Fibroblast of skin of left quadriceps (primary cell): ENCODE data around the gene GPR179.

Source experiments
- DNase-seq, 2 experiments: peaks; one replicate each; pipeline ENCODE4 v3.0.0-alpha.2; 2013; ENCODE audit warnings: low read depth in 2 of 2

The GPR179 gene

GRCh38 chr17:38349097-38349730 is 5.5 kb upstream of the GPR179 start:
- peak; percentile 57 to 60 for DNase-seq

GRCh38 chr17:38345743-38346142 is 2.0 kb upstream of the GPR179 start:
- DNase-seq = no peak

GRCh38 chr17:38344420-38344745 is 627 bp upstream of the GPR179 start:
- DNase-seq = no peak

GRCh38 chr17:38342886-38343607 is 709 bp downstream of the GPR179 start:
- no peak for DNase-seq

DNA sequence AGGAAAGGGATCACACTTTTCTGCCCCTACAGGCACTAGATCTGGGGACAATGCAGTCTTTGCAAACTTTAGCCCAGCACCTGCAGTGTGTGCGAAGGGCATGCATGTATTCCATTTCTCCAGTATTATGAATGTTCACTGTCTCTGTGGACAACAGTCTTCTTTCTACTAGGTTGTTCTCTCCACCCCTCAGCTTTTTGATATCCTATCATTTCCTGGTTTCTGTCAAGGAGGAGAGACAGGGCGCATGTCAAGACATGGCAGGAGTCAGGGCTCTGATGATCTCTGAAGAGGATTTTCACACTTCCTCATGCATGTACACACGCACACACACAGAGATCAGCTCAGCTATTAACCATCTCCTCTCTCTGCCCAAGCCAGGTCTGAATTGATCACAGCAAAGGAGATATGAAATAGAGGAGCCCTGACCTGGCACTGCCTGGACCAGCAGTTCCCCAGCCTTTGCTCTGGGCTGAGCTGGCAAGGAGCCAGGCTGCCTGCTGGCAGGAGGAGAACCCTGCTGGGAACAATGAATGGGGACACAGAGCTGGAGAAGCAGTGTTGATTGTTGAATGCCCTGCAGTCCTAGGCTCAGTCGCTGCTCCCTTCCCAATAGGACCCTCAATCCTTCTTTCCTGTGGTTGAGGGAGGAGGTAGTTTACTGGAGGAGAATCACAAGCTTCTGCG is 2.6 kb downstream of the GPR179 start:
- no peak for DNase-seq

DNA sequence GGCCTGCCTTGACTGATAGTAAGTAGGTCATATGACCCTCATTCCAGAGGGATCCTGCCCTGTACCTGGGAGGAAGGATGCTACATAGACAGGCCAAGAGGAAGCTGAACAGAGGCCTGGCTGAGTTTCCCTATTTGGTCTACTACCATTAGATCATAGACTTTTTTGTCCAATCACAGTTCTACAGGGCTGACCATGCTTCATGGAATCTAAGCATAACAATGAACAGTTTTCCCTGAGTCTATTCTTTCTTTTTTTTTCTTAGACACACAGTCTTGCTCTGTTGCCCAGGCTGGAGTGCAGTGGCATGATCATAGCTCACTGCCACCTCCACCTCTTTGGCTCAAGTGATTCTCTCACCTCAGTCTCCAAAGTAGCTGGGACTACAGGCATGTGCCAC is 3.9 kb downstream of the GPR179 start:
- no peak for DNase-seq

- no peak for DNase-seq
Observed at GRCh38 chr17:38338535-38338934, 5.2 kb downstream of the GPR179 start.

DNA sequence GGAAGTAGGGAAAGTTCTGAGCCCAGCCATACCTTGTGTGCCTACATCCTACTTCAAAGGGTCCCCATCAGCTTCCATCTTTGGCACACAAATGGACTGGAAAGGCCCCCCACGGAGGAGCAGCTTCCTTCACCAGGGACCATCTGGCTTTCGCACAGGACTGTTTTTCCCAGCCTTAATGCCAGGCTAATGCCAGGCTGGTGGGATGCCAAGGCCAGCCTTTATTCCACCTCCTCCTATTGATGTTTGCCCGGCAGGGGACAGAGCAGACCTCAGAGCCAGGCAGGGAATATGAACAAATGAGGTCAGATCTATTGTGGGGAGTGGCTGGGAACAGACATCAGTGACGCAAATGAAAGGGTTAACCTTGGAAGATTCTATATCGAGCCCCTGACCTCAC is 5.7 kb downstream of the GPR179 start:
- no peak for DNase-seq

DNA sequence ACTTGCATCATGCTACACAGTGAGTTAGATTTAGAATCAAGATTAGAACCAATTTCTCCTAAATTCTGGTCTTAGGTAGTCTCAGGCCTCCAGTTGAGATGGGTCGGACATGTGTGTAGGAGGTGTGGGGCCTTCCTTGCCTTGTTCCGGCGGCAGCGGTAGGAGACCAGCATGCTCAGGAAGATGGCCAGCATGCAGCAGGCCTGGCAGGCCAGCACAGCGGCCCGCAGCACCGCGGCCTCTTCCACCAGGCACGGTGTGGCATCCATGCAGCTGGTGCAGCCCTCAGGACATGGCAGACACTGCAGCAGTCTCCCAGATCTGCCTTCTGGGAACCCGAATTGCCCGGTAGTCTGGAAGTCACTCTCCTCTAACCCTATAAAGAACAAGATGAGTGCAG is 6.9 kb downstream of the GPR179 start:
- no peak for DNase-seq

DNA sequence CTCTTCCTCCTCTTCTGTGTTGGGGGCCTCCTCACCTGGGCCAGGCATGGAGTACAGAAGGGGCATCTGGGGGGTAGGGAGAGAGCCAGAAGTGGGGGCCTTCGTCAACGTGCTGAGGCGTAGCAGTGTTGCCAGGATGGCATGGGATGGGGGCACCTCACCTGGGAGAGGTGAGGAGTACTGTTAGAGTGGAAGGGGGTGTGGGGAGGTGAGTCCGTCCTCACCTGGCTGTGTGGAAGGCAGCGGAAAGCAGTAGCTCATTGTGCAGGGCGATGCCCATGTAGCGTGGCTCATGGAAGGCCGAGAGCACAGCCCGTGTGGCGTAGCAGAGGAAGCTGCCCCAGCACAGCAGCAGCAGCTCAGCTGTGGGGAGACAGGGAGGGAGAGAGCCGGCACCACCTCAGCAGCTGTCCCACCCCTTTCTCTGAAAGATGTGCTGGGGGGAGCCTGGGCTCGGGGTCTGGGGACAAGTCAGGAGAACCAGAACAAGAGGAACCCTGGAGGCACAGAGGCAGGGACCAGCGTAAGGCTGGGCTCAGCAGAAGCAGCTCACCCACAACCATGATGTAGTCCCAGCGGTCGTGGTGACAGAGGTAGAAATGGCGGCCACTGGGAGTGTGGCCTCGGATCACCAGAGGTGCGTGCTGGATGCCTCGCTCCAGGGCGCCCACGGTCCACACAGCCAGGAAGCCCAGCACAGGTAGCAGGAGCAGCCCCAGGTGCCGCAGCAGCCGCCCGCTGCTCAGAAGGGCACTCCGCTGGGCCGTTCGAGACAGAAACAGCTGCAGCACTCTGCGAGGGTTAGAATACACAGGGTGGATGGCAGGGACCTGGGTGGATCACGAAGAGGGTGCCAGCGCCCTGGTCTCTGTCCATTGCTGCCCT is 9.0 kb downstream of the GPR179 start:
- no peak for DNase-seq

- no peak for DNase-seq
Observed at GRCh38 chr17:38333635-38334295, 10.0 kb downstream of the GPR179 start.

GRCh38 chr17:38332735-38333134 is 11.0 kb downstream of the GPR179 start:
- DNase-seq = no peak

DNA sequence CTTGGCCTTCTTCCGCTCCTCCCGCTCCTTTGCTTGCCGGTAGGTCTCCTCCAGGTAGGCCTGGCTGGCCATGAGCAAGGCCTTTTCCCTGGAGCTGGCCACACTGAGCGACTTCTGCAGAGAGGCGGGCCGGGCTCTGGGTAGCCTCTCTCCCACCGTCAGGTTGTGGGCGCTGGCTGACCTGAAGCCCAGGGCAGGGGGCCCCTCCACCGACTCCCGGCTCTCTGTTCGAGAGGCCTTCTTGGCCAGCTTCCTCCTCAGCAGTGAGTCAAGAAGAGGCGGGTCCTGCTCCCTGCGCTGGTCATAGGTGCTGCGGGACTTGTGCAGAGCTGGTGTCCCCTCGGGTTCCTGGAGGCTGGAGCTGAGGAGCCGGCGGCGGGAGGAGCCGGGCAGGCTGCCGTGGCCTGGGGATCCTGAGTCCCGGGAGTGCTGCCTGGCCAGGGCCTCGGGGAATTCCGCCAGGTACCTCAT is 12.8 kb downstream of the GPR179 start:
- DNase-seq = no peak

DNA sequence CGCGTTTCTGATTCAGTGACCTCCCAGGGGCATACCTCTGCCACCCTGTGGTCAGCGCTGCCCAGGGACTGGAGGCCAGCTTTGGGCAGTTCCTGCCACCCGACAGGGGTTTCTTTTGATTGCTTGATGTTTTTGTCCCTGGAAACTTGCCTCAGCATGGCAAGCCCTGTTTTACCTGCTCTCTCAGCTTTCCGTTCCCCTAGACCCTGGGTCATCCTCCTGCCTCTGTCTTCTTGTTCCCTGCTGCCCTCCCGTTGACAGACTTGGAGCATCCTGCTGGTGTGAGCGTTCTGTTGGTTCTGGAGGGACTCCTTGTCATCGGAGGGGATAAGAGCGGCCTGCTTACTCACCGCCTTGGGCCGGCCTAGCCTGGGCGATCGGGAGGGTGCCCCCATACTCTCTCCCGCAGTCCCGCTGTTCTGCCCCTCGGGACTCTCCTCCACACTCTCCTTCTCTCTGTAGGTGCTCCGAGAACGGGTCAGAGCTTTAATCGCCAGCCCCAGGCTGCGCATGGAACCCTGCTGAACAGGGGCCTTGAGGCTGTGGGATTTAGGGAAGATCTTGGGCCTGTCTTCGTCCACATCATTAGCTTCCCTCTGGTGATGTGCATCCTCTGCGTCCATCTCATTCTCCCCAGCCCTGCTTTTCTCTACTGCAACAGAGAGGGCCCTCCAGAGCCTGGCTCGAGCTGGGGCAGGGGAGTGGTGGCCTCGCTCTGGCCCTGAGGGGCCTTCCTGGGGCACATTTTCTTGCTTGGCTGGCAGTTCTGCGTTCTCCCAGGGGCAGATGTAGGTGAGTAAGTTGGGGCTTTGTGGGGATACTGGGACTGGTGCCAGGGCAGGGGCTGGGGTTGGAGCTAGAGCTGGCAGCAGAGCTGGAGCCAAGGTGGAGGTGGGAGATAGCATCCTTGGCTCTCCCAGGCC is 13.7 kb downstream of the GPR179 start:
- no peak for DNase-seq

DNA sequence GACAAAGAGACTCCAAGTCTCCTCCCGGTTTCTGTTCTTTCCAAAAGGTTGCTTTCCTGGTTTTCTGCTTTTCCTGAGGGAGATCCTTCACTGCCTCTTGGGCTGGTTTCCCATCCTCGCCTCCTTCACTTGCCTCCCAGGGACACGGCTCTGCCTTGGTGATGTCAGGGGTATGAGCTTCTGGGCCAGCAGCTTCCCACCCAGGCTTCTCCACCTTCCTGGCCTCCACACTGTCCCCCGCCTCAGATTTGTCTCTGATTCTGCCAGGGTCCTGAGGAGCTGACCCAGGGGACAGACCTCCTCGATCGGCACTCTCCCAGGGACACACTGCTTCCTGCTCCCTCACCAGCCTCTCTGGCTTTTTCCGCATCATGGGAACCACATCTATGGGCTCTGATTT is 14.5 kb downstream of the GPR179 start:
- no peak for DNase-seq

DNA sequence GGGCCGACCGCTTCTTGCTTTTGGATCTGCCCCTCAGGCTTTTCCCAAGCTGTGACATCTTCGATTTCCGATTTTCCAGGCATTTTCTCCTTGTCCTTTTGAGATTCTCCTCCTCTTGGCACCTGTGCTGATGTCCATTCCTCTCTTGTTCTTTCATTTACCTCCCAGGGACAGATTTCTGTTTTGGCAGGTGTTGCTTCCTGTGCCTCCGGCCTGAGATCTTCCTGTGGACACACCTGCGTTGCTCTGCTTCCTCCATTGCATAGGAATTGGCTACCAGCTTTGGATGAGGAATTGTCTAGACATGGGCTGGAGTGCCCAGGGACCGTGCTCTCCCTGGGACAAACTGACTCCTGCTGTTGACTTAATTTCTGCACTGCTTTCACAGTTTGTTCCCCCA is 15.1 kb downstream of the GPR179 start:
- no peak for DNase-seq

DNA sequence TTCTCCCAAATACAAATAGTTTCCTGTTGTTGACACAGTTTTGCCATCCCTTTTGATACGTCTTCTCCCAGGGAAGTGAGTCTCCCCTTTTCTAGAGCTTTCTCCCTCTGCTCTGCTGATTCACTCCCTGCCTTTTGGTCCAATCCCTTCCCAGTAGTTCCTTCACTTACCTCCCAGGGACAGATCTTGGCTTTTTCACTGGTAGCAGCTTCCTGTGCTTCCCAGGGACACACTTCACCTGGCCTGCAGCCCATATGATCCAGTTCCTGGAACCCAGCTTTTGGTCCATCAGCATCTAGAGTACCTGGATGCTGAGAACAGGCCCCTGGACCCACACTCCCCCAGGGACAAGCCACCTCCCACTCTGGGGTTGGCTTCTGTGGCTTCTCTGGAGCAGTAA is 15.8 kb downstream of the GPR179 start:
- DNase-seq = no peak

DNA sequence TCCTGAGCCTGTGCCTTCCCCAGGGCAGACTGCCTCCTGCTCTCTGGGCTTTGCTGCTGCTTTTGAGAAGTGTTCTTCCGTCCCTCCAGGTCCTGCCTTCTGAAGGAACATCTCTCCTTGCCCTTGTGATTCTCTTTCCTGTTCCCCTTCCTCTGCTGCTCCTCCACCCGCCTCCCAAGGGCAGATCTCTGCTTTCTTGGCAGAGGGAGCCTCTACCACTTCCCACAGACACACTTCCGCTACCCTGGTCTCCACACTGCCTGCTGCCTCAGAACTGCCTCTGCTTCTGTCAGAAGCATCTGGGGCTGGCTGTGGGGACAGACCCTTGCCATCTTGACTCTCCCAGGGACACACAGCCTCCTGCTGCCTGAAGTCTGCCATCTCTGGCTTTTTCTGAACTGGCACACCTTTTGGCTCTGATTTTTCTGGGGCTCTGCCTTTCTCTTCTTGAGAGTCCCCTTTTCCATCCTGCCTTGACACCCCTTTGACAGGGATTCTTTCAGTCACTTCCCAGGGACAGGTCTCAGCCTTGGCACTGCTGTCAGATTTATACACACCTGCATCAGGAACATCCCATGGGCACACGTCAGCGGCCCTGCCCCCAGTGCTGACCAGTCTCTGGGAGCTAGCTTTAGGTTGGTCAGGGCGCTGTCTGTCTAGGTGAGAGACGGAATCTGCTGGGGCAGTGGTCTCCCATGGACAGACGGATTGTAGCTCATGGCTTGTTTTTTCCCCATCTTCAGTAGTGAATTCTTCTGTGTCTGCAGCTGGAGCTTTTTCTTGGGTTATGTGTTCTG is 16.6 kb downstream of the GPR179 start:
- DNase-seq = no peak

DNA sequence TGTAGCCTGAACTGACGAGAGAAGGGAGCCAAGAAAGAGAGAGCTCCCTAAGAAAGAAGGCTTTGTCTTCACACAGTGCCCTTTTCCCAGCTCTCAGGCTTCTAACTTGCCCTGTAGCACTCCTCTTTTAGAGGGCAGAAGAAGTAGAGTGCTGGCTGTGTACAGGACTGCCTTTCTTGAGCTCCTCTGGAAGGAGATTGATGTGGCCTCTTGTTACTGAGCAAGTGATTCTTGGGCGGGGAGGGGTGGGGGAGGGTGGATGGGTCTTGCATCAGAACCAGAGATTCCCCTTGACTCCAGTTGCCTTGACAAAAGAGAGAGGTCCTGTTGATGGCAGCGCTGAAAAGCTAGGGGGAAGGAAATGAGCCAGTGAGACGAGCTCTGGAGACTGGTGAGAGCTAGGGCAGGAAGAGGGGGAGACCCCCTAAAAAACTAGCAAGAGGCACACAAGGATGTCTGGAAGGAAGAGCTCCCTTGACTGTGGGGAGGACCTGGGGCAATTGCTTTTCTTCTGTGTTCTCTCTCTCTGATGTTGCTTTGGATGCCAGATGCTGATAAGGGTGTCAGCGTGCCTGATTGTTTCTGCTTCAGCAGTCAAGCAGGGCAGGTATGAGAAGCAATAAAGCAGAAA is 18.4 kb downstream of the GPR179 start:
- no peak for DNase-seq
